SIG-M5 treated with dmso at 0.1 percent for 504 hours (cell line): ENCODE measurements around the gene MEX3A.

ENCODE experiments used
- DNase-seq: peaks from one replicate; lab custom pipeline; 2025; ENCODE audit not compliant: unreplicated experiment; lab: John Stamatoyannopoulos, UW

MEX3A gene

DNA sequence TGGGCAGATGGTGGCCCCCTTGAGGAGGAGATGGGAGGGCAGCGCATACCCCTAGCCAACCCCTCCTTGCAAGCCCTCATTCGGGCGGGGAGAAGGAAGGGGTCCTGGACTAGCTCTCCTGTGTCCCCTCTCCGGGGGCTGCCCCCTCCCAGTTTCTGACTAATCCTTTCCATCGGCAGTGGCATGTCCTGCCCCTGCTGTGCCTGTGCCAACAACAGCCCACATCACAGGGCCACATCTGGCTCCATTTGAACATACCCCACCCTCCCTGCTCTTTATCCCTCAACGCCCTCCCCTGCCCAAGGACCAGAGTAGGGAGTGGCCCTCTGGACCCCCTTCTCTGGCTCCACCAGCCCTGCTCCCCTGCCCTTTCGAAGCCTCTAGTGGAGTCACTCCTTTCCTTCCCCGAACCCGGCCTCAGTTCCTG, 21.3 kb upstream of the MEX3A start:
- DNase-seq: no peak

DNA sequence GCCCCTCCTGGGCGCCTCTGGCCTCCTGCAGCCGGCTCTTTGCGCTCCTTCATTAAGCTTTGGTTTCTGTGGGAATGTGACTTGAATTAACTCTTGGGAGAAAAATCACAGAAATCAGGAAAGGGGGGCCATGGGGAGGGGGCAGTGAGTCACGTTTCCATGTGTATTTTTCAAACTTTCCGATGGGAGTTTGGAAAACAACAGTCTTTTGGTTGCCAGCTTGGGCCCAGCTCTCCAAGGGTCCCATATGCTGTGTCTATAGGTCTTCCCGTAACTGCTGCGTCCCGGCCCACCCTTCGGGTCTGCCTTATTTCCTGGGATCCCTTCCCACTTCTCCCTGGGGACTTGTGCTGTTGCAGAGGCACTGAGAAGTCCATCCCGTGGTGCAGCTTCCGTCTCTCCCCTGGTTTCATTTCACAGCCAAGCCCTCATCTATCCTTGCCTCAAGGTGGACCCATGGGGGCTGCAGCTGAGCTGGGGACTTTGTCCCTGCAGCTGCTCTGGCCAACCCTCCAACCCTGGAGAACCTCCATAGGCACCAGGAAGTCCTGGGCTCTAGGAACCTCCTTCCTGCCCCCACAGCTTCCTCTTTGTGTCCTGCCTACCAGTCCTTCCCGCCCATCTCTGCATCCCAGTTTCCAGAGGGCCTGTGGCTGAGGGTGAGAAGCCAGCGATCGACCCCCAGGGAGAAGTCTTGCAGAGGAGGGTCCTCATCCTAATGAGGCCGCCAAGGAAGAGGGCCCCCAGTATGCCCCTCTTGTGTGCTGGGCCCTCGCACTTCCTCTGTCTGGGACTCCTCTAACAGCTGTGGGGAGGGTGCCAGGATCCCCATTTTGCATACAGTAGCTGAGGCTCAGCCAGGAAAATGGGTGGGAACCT, 20.6 kb upstream of the MEX3A start:
- peak; percentile 58 for DNase-seq

DNA sequence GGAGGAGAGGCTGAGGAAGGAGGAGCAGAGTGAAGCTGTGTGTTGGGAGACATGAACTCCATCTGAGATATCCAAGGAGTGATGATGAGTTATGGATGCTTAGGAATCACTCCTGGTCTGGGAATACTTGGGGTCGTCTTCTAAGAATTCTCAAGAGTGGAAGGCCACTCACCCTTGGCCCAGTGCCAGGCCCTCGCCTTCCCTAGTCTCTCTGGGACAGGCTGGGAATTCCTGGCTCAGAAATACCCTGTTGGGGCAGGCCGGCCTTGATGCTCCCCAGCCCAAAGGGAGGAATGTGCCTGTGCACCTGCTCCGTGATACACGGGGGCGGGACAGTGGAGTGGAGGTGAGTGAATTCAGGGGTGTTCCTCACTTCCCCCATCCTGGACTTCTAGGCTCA, 19.6 kb upstream of the MEX3A start:
- no peak for DNase-seq

DNA sequence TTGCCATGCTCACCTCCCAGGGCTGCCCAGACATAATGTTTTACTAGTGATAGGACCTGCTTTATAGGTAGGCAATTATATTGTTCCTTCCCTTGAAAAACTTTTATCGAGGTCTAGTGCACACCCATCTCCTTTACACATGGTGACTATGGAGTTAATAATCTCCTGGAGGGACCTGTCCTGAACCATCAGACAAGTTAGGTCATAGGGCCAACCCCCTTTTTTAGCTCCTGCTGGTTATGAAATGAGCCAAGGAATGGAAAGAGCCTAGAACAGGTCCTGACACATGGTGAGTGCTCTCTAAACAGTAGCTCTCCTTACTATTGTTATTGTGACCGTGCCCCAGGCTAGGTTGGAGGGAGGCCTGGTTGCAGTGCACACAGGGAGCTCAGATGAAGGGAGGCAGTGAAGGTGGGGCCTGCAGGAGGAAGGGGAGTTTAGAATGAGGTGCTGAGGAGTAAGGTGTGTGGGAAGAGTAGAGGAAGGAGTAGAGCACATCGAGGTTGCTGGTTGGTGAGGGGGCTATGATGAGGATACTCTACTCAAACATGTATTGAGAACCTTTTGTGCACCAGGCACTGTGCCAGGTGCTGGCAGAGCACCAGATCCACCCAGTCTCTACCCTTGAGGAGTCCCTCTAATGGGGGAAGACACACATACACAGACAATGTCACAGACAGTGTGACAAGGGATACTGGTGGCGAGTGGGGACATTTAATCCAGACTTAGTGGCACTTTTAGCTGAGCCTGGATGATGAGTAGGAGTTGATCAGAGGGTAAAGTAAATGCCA, 18.1 kb upstream of the MEX3A start:
- no peak for DNase-seq

DNA sequence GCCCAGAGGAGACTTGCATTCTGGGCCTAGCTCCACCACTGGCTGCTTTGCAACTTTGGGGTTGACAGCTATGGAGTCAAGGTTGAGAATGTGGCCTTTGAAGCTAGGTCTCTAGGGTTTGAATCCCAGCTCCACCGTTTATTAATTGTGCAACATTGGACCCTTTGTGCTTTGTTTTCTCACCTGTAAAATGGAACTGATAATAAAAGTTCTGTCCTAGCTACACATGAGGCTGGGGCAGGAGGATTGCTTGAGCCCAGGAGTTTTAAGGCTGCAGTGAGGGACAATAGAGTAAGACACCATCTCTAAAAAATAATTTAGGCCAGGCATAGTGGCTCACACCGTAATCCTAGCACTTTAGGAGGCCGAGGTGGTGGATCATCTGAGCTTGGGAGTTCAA, 17.0 kb upstream of the MEX3A start:
- no peak for DNase-seq

DNA sequence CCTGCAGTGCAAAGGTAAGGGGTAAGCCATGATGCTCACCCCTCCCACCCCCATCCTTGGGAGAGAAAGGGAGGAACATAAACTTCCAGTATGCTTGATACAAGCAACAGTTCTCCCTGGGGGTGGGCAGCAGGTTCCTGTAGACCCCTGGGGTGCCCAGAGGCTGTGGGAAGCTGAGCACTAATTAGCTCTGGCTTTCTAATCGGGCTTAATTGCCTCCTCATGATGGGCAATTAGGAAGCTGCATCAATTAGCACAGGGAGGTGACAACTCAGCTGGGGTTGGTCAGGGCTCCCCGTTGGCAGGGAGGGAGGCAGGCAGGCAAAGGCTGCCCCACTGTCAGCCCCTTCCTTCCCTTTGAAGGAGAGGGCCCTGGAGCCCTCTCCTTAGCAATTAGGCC, 16.5 kb upstream of the MEX3A start:
- no peak for DNase-seq

DNA sequence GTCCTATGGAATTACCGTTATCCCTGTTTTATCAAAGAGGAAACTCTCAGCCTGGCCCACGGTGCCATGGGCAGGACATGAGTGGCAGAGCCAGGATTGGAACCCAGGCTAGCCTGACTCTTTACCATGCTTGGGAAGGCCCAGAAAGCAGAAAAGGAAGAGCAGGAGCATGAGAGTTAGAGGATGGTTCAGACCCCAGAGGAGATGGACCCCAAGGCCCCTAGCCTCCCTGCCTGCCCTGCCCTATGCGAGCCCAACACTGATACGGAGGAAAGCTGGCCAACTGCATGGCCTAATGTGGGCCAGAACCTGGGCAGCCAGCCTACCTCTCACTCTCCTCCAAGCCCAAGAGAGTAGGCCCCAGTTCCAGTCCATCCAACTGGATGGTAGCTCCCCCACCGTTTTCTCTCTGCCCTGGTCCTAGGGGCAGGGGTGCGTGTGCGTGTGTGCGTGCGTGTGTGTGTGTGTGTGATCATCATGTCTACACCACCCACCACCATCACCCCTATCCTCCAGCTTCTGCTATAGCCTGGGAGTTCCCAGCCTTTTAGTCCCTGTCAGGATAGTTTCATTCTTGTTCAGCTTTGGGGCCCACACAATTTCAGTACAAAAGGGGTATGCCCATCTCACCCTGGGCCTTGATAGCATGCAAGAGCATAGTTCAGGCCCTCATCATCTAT, 15.4 kb upstream of the MEX3A start:
- no peak for DNase-seq

DNA sequence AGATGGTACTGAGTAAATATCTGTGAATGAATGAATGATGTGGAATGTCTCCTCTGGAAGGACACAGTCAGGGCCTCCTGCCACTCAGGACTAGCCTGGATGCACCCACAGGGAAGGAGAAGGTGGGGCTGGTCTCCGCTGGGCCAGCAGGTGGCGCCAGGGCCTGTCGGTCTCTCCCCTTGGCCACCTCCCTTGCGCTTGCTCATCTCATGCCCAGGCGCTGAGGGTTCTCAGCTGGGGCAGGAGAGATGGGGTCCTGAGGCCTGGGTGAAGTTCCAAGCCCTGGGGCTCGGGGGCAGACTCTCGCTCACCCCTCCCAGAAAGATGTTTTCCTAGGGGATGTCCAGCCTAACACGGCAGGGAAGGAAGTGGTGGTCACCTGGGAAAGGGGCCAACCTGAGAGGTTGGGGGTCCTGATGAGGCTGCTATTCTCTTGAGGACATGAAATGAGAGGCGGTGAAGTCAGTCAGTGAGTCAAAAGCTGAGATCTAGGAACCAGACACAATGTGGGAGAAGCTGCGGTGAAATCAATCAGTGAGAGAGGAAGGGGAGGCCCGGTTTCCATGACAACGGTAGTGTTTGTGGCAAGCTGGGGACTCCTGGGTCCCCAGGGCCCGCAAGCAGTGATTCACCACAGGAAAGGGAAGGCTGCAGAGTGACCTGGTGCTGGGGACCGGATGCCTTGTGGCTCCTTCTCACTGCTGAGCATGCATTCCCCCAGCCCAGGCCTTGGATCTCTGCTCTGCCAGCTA, 14.6 kb upstream of the MEX3A start:
- DNase-seq: peak; percentile 86

DNA sequence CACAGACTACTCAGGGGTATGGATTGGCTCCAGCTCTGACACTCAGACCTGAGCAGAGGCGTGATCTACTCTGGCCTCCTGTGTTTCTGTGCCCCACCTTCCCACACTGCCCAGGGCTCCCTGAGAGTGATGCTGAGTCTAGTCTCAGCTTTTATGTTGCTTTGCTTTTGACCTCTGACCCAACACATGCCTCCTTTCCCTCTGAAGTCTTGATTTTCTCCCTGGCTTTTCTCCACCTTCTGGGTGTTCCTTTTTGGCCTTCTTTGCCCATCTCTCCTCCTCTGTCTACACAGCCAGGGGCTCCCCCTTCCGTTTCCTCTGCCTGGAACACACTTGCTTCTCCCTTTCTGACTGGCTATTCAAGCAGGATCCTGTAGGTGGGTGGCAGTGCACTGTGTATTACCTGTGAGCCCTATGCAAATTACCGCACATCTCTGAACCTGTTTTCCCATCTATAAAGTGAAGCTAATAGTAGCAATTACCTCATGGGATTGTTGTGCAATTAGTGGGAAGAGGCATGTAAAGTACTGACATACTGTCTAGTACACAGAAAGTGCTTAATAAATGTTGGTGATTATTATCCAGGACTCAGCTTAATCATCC, 13.7 kb upstream of the MEX3A start:
- DNase-seq: no peak

DNA sequence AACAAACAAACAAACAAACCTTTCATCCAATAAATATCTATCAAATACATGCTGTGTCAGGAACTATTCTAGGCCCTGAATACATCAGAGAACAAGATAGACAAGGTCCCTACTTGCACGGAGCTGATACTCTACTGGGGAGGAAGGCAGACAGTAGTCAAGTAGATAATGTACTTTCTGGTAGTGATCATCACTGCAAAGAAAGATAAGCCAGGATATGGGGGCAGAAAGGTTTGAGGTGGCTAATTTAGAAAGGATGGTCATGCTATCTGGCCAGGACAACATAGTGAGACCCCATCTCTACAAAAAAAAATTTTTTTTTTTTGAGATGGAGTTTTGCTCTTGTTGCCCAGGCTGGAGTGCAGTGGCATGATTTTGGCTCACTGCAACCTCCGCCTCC, 9.3 kb upstream of the MEX3A start:
- no peak for DNase-seq

DNA sequence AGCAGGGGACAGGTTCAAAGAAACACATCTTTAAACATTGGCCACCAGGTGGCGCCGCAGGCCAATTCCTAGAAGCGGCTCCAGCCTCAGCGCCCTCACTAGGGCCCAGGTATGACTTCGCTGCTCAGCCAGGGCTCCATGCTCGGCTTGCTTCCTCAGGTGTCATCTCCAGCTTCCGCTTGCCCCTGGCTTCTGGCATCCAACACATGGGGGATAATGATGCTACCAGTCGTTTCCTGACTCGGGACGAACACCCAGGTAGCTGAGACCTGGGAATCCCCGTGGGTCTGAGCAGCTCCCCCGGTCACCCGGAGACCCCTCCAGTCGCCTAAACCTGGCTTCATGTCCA, 8.5 kb upstream of the MEX3A start:
- peak; percentile 81 for DNase-seq

DNA sequence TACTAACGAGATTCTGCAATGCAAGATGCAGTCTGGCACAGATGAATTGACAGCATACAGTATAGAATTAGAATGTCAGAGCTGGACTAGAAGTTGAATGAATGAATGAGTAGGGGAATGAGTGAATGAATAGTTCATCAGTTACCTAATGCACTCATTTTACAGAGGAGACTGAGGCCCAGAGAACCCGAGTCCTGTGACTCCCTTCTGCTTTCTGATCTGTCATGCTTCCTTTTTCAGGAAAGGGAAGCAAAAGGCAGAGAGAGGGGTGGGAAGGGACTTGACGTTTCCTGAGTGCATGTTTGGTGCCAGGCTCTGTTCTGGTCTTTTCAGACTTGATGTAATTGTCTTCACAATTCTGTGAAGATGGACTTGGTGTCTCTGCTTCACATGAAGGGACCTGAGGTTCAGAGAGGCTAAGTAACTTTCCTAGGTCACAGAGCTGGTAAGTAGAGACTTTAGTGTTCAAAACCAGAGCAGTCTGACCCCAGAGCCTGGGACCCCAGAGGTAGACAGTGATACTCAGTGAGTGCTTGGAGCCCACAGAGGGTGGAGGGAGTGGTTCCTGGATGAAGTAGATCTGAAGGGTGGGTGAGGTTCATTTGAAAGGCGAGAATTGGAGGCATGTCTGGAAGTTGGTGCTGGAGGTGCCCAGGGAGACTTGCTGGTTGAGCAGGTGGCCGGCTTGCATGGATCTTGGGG, 8.0 kb upstream of the MEX3A start:
- DNase-seq: peak; percentile 72

DNA sequence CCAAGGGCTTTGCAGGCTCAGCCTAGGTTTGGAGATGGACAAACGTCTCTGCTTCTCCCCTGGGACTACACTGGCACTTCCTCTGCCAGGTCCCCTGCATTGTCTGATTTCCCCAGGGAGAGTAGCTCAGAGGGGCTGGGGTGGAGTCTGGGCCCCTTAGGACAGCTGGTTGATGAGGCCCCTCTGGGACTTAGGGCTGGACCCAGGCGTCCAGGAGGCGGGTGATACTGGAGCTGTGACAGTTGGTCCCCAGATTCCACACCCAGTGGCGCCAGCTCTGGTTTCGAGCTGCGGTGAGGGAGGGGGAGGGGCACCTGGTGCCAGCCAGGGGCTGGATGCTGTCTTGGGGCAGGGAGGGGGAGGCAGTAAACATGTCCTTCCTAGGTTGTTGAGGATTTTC, 7.4 kb upstream of the MEX3A start:
- DNase-seq: no peak

DNA sequence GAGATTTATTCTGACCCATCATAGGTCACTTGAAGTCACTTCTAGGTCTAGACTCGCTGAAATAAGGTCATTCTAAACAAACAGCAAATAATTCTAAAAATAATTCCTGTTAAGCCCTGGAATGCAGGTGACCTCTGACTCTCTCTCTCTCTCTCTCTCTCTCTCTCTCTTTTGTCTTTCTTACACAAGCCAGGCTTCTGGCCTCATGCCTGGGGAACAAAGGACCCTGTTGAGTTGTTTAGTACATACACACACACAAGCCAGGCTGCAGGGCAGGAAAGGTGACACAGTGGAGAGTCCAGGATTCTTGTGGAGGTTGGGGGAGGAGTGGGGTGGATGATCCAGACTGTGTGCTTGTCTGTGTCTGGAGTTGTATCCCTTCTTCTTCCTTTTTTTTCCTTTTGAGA, 4.0 kb upstream of the MEX3A start:
- DNase-seq: no peak

DNA sequence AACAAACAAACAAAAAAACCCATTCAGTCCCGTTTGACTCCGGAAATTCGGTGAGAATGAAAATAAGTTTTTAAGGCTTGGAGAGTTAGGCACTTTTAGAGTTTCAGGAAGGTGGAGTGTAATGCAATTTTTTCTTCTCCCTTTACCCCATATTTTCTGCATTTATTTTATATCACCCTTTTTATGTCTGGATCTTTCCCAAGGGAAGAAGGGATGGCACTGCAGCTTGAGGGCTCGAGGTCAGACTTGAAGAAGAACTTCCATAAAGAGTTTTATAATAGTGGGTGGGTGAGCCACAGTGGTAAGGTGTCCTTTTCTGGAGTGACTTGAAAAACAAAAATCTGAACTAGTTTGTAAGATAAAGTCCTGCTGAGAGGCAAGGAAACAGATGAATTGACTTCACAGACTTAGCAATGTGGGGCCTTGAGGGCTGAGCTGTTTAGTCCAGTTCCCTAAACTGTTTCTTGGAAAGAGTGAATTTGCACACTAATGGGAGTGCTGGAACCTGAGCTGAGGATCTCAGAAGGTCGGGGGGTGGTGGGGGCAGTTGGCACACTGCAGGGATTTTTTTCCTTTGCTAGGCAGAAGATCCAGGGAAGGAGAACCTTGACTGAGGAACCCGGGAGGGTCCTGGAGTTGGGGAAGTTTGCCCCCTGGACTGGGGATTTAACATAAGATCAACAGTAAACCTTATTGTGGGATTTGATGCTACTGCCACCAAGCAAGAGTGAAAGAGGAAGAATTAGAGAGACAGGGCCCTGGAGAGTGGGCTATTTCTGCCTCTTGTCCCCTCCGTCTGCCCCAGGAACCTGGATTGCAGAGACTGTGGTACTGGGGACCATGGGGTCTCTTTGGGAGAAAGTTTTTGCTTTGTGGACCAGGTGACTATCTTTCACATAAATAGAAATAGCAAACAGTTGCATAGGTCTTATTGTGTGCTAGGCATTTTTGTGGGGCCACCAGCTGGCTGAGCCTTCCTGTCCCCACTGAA, 1.8 kb upstream of the MEX3A start:
- DNase-seq: no peak

DNA sequence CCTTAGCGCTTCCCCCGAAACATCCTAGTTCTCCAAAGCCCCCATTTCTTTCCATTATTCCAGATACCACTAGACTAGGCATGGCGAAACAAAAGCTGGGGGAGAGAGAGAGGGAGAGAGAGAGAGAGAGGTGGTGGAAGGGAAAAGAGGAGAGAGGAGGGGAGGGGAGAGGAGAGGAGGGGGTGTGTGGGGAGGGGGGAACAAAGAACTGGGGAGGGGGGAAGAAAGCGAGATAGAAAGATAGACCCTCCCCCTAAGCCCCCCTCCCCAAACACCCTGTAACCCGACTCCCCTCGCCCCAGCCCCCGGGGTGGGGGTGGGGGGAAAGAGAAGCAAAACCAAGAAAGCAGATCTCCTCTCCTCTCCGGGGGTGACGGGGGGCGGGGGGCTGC, 352 bp downstream of the MEX3A start:
- DNase-seq: no peak

DNA sequence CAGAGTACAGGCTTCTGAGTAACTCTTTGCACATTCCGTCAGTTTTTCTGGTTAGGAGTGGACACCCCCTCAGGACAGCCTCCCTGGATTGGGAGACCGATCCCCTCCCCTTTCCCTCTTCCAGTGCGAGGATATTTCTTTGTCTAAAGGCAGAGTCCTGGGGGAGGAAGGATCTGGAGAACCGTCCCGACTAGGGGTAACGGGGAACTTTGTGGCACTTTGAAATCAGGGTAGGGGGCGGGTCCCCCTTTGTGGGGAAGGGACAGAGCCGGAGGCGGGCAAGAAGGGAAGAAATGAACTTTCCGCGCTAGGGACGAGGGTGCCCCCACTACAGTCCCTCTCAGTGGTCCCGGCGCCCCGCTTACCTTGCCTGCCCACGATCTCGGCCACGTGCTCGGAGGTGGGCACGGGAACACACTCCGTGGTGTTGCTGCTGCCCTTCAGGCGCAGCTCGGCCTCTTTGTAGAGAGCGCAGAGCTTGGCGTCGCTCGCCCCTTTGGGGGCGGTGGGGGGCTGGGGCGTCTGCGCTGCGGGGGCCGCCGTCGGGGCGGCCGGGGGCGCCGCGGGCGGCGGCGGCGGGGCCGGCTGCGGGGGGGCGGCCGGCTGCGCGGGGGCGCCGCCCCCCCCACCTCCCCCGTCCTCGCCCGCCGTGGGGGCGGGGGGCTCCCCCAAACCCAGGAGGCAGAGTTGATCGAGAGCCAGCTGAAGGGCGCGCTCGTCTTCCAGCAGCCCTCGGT, 917 bp downstream of the MEX3A start:
- no peak for DNase-seq

DNA sequence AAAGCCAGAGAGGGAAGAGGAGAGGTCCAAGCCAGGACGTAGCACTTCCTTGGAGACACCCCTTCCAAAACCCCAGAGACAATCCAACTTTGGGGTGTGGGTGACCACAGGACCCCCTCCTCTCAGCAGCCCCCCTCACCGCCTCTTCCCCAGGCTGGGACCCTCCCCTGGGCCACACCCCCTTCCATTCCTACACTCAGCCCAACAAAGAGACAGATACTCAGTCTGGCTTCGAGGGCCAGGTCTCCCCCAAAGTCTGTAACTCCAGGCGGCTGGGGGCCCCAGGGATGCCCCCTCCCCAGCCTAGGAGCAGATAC, 1.4 kb downstream of the MEX3A start:
- no peak for DNase-seq
